Stomach (tissue), 4 donors: Measurements from ENCODE around the gene TAB2.

ENCODE experiments used
- CTCF ChIP-seq, 7 experiments: fragments of 450-650 bp in 4 of 7; fragments of 200-600 bp in 3 of 7; sonication (generic) in 3 of 7; IDR thresholded peaks; one replicate each; pipeline ENCODE4 v1.5.1; 2016 to 2019; ENCODE audit warnings: antibody characterized with exemption in 7 of 7, control low read depth in 2 of 7, mild to moderate bottlenecking in 1 of 7
- POLR2A ChIP-seq, 4 donors: fragments of 450-650 bp; IDR thresholded peaks; one replicate each; pipeline ENCODE4 v1.6.1; 2016; ENCODE audit warnings: antibody characterized with exemption in 4 of 4, control low read depth in 2 of 4, mild to moderate bottlenecking in 1 of 4, moderate library complexity in 1 of 4
- POLR2AphosphoS5 ChIP-seq, 3 donors: sonication (generic); formaldehyde crosslinking; IDR thresholded peaks; one replicate each; pipeline ENCODE4 v1.6.1; 2016; ENCODE audit warnings: antibody characterized with exemption in 3 of 3

GRCh38 chr6:149342525-149342924 lies 25.0 kb downstream of the TAB2 start:
- TF ChIP-seq CTCF (IDR thresholded peaks at IDR 0.05): no peak
- TF ChIP-seq POLR2A (IDR thresholded peaks at IDR 0.05): no peak
- no peak for TF ChIP-seq POLR2AphosphoS5 (IDR thresholded peaks at IDR 0.05)
